H9 (cell line): ENCODE results near the gene R3HDM2. TPM values are rescaled to one million over a fixed set of nuclear protein-coding genes. Genes with fewer than 3 reads are reported as not detected.

Source experiments
- DNase-seq: peaks from one replicate; pipeline ENCODE4 v3.0.0-alpha.2; 2017
- H2AFZ ChIP-seq: one replicate; pipeline ENCODE4 v1.6.1; 2013; ENCODE audit warnings: mild to moderate bottlenecking, low read length, control low read depth, moderate library complexity
- H2AK5ac ChIP-seq: 2 replicates; pipeline ENCODE4 v1.6.1; 2013; ENCODE audit warnings: low read length, control low read depth, mixed read lengths; ENCODE audit not compliant: insufficient read length
- H2BK120ac ChIP-seq: one replicate; pipeline ENCODE4 v1.6.1; 2013; ENCODE audit warnings: low read depth, mild to moderate bottlenecking, low read length, control low read depth, inconsistent platforms; ENCODE audit not compliant: poor library complexity, severe bottlenecking
- H2BK12ac ChIP-seq: 2 replicates; pipeline ENCODE4 v1.6.1; 2013; ENCODE audit warnings: low read length, control low read depth, mixed read lengths, low read depth; ENCODE audit not compliant: insufficient read length
- H2BK15ac ChIP-seq: 2 replicates; pipeline ENCODE4 v1.6.1; 2013; ENCODE audit warnings: low read depth, low read length, control low read depth
- H2BK20ac ChIP-seq: one replicate; pipeline ENCODE4 v1.6.1; 2013; ENCODE audit warnings: low read depth, mild to moderate bottlenecking, low read length, control low read depth, inconsistent platforms; ENCODE audit not compliant: poor library complexity, severe bottlenecking
- H2BK5ac ChIP-seq: 2 replicates; pipeline ENCODE4 v1.6.1; 2013; ENCODE audit warnings: low read length, control low read depth, mixed read lengths; ENCODE audit not compliant: insufficient read length
- H3K14ac ChIP-seq: 2 replicates; pipeline ENCODE4 v1.6.1; 2013; ENCODE audit warnings: low read length, control low read depth; ENCODE audit not compliant: insufficient read depth
- H3K18ac ChIP-seq: 2 replicates; pipeline ENCODE4 v1.6.1; 2013; ENCODE audit warnings: low read depth, mild to moderate bottlenecking, mixed read lengths, low read length, control low read depth; ENCODE audit not compliant: insufficient read length
- H3K23ac ChIP-seq: 2 replicates; pipeline ENCODE4 v1.6.1; 2013; ENCODE audit warnings: low read length, control low read depth, mixed read lengths, low read depth; ENCODE audit not compliant: insufficient read length
- H3K23me2 ChIP-seq: 2 replicates; pipeline ENCODE4 v1.6.1; 2013; ENCODE audit warnings: low read depth, mild to moderate bottlenecking, mixed read lengths, low read length, control low read depth; ENCODE audit not compliant: insufficient read length, poor library complexity, severe bottlenecking
- H3K27ac ChIP-seq: 2 replicates; pipeline ENCODE4 v1.5.1; 2013; ENCODE audit warnings: low read length, control low read depth, mixed read lengths, low read depth; ENCODE audit not compliant: insufficient read length
- H3K27me3 ChIP-seq: 2 replicates; pipeline ENCODE4 v1.6.1; 2013; ENCODE audit warnings: low read length, control low read depth, inconsistent platforms; ENCODE audit not compliant: insufficient read depth
- H3K4ac ChIP-seq: 2 replicates; pipeline ENCODE4 v1.6.1; 2013; ENCODE audit warnings: low read depth, mild to moderate bottlenecking, control low read depth, inconsistent platforms, low read length, moderate library complexity
- H3K4me1 ChIP-seq: 2 replicates; pipeline ENCODE4 v1.6.1; 2013; ENCODE audit warnings: low read length, control low read depth, inconsistent platforms; ENCODE audit not compliant: insufficient read depth
- H3K4me2 ChIP-seq: 2 replicates; pipeline ENCODE4 v1.6.1; 2013; ENCODE audit warnings: low read length, control low read depth, mixed read lengths; ENCODE audit not compliant: insufficient read length, insufficient read depth
- H3K56ac ChIP-seq: 2 replicates; pipeline ENCODE4 v1.6.1; 2013; ENCODE audit warnings: low read depth, mild to moderate bottlenecking, mixed read lengths, low read length, control low read depth; ENCODE audit not compliant: insufficient read length
- H3K79me1 ChIP-seq: 2 replicates; pipeline ENCODE4 v1.6.1; 2013; ENCODE audit warnings: low read depth, mild to moderate bottlenecking, moderate library complexity, low read length, control low read depth, inconsistent platforms; ENCODE audit not compliant: insufficient read depth, poor library complexity, severe bottlenecking
- H3K79me2 ChIP-seq: 2 replicates; pipeline ENCODE4 v1.6.1; 2013; ENCODE audit warnings: low read length, control low read depth, inconsistent platforms; ENCODE audit not compliant: insufficient read depth
- H3K9ac ChIP-seq: 2 replicates; pipeline ENCODE4 v1.6.1; 2013; ENCODE audit warnings: low read length, control low read depth, mixed read lengths; ENCODE audit not compliant: insufficient read length; ENCODE audit errors: extremely low read depth
- H3K9me3 ChIP-seq: one replicate; pipeline ENCODE4 v1.6.1; 2013; ENCODE audit warnings: low read depth, low read length, inconsistent platforms; ENCODE audit not compliant: control insufficient read depth
- H3T11ph ChIP-seq: one replicate; pipeline ENCODE4 v1.6.1; 2013; ENCODE audit warnings: mild to moderate bottlenecking, low read length, control low read depth, inconsistent platforms
- H4K20me1 ChIP-seq: one replicate; pipeline ENCODE4 v1.6.1; 2013; ENCODE audit not compliant: control insufficient read depth, insufficient read length, insufficient read depth
- H4K5ac ChIP-seq: 2 replicates; pipeline ENCODE4 v1.6.1; 2013; ENCODE audit warnings: low read depth, mild to moderate bottlenecking, mixed read lengths, low read length, control low read depth; ENCODE audit not compliant: insufficient read length
- H4K8ac ChIP-seq: replicated peaks from 2 replicates; pipeline ENCODE4 v1.6.1; 2013; ENCODE audit warnings: low read length, control low read depth, mixed read lengths, low read depth; ENCODE audit not compliant: insufficient read length
- H4K91ac ChIP-seq: 2 replicates; pipeline ENCODE4 v1.6.1; 2013; ENCODE audit warnings: low read depth, mild to moderate bottlenecking, moderate library complexity, mixed read lengths, low read length, control low read depth; ENCODE audit not compliant: insufficient read length
- H3K27ac Mint-ChIP-seq, 3 experiments: 2 replicates in 2 of 3; 3 replicates in 1 of 3; pipeline ENCODE4 v1.8.0; 2020 to 2021; ENCODE audit warnings: mixed read lengths in 3 of 3, mild to moderate bottlenecking in 1 of 3, moderate library complexity in 1 of 3
- H3K27me3 Mint-ChIP-seq: 2 replicates; pipeline ENCODE4 v1.8.0; 2021; ENCODE audit warnings: low read depth, mild to moderate bottlenecking, moderate library complexity, mixed read lengths
- H3K36me3 Mint-ChIP-seq, 3 experiments: 2 replicates in 2 of 3; 3 replicates in 1 of 3; pipeline ENCODE4 v1.8.0; 2020 to 2021; ENCODE audit warnings: low read depth in 3 of 3, mixed read lengths in 3 of 3; ENCODE audit not compliant: insufficient read depth in 1 of 3
- H3K4me1 Mint-ChIP-seq, 2 experiments: 2 replicates each; pipeline ENCODE4 v1.8.0; 2020; ENCODE audit warnings: mixed read lengths in 2 of 2
- H3K4me3 Mint-ChIP-seq, 2 experiments: 2 replicates in 1 of 2; 3 replicates in 1 of 2; pipeline ENCODE4 v1.8.0; 2020 to 2021; ENCODE audit warnings: mild to moderate bottlenecking in 2 of 2, mixed read lengths in 2 of 2, moderate library complexity in 1 of 2
- H3K9me3 Mint-ChIP-seq, 2 experiments: 2 replicates in 1 of 2; 3 replicates in 1 of 2; pipeline ENCODE4 v1.8.0; 2020; ENCODE audit warnings: mild to moderate bottlenecking in 2 of 2, mixed read lengths in 2 of 2, moderate library complexity in 1 of 2
- CTCF ChIP-seq: fragments of 200-600 bp; sonication (generic); conservative IDR thresholded peaks from 3 replicates; pipeline ENCODE4 v1.8.0; 2021; ENCODE audit warnings: antibody characterized with exemption, mild to moderate bottlenecking
- WGBS: extraction: QIAGEN DNeasy Blood & Tissue Kit; methylation state at CpG from one replicate; pipeline ENCODE4 v1.1.7; 2013; ENCODE audit warnings: missing lambda C conversion rate, low lambda C conversion rate, mixed read lengths; ENCODE audit not compliant: insufficient read length; ENCODE audit errors: extremely low coverage; 5-methylcytosine and 5-hydroxymethylcytosine counted together
- total RNA-seq: library from RNA; stranded (reverse); gene quantifications from 2 replicates; pipeline ENCODE4 v1.2.1, GENCODE V29; 2021

The R3HDM2 gene
- total RNA-seq, 1 experiment from 2014 or later, result 43.9 TPM

GRCh38 chr12:57300961-57301584 is 129.8 kb downstream of the R3HDM2 start:
- Histone ChIP-seq H3K18ac (no peak overlapping the region), H2BK20ac (no peak overlapping the region), H2AK5ac (no peak overlapping the region), H3K27ac (no peak overlapping the region), H3K9ac (no peak overlapping the region), H3K79me1 (no peaks in the 10 kb centered on the region), H4K91ac (no peak overlapping the region), H2BK5ac (no peak overlapping the region), H3K4ac (no peak overlapping the region), H2BK120ac (no peak overlapping the region), H4K20me1 (no peaks in the 10 kb centered on the region), H3T11ph (no peak overlapping the region), H3K56ac (no peak overlapping the region), H3K79me2 (no peaks in the 10 kb centered on the region), H2BK12ac (no peak overlapping the region), H2AFZ (no peak overlapping the region), H3K23me2 (no peaks in the 10 kb centered on the region), H3K27me3 (no peaks in the 10 kb centered on the region), H4K5ac (no peak overlapping the region), H2BK15ac (no peak overlapping the region), H4K8ac (no peak overlapping the region), H3K23ac (no peak overlapping the region), H3K4me1 (no peaks in the 10 kb centered on the region; the same call in 1 of the 2 replicates), H3K4me2 (no peak overlapping the region), H3K14ac (no peak overlapping the region), H3K9me3 (no peaks in the 10 kb centered on the region)
- no peak for DNase-seq
- Mint-ChIP-seq H3K27ac (no peak overlapping the region), H3K27me3 (no peaks in the 10 kb centered on the region), H3K4me1 (peaks cover 9 to 12% of the 10 kb centered on the region in 2 experiments), H3K4me3 (no peak overlapping the region), H3K9me3 (no peaks in the 10 kb centered on the region), H3K36me3 (peaks cover 3 to 48% (median 18%) of the 10 kb centered on the region in 3 experiments; a peak in 6 of 7 replicates)
- TF ChIP-seq CTCF, result no peak
- no CpG with 5 or more reads among the region's 3 CpGs for WGBS
